Fibroblast of upper back skin (primary cell): Measurements from ENCODE around the gene SLC4A5.
"Not testable (repeated sequence)": the region's sequence is repeated elsewhere in the genome, so short reads cannot be mapped to it uniquely, and the experiment has no call there.

ENCODE experiments used
- DNase-seq: peaks from one replicate; pipeline ENCODE4 v3.0.0-alpha.2; 2013

The SLC4A5 gene

GRCh38 chr2:74226648-74227213 is 116.5 kb downstream of the SLC4A5 start:
- DNase-seq, result no peak

- no peak for DNase-seq
Observed at GRCh38 chr2:74225698-74226459, 117.3 kb downstream of the SLC4A5 start.

- DNase-seq, result no peak
Observed at GRCh38 chr2:74223941-74224770, 119.1 kb downstream of the SLC4A5 start.

GRCh38 chr2:74222300-74222650 is 120.9 kb downstream of the SLC4A5 start:
- no peak for DNase-seq

GRCh38 chr2:74221604-74222299 is 121.5 kb downstream of the SLC4A5 start:
- DNase-seq, result no peak

- DNase-seq, result no peak
Observed at GRCh38 chr2:74221091-74221490, 122.1 kb downstream of the SLC4A5 start.

- no peak for DNase-seq
Observed at GRCh38 chr2:74219846-74220486, 123.2 kb downstream of the SLC4A5 start.

GRCh38 chr2:74216642-74217041 is 126.6 kb downstream of the SLC4A5 start:
- DNase-seq, result no peak

- not testable (repeated sequence) for DNase-seq
Observed at GRCh38 chr2:74215771-74216170, 127.4 kb downstream of the SLC4A5 start.

- DNase-seq, result no peak
Observed at GRCh38 chr2:74212702-74213410, 130.4 kb downstream of the SLC4A5 start.

- DNase-seq, result no peak
Observed at GRCh38 chr2:74206180-74206688, 137.0 kb downstream of the SLC4A5 start.

- DNase-seq, result no peak
Observed at GRCh38 chr2:74205596-74205995, 137.6 kb downstream of the SLC4A5 start.

GRCh38 chr2:74205113-74205512 is 138.1 kb downstream of the SLC4A5 start:
- DNase-seq, result no peak

- DNase-seq, result no peak
Observed at GRCh38 chr2:74204436-74204835, 138.8 kb downstream of the SLC4A5 start.

GRCh38 chr2:74201596-74201995 is 141.6 kb downstream of the SLC4A5 start:
- DNase-seq, result peak; percentile 57

- DNase-seq, result no peak
Observed at GRCh38 chr2:74201196-74201595, 142.0 kb downstream of the SLC4A5 start.

- peak; percentile 3 for DNase-seq
Observed at GRCh38 chr2:74199871-74200305, 143.3 kb downstream of the SLC4A5 start.

- no peak for DNase-seq
Observed at GRCh38 chr2:74199275-74199701, 143.9 kb downstream of the SLC4A5 start.

GRCh38 chr2:74198461-74199274 is 144.5 kb downstream of the SLC4A5 start, which contains the start of gene MTHFD2:
TSS of gene MTHFD2 (plus strand) at chr2:74198615. CDS start at chr2:74198642, 27 bp downstream.
- peak; percentile 99 for DNase-seq

GRCh38 chr2:74198023-74198460 is 145.2 kb downstream of the SLC4A5 start:
- DNase-seq, result no peak

GRCh38 chr2:74197049-74197448 is 146.2 kb downstream of the SLC4A5 start:
- DNase-seq, result no peak
